CD4-positive, alpha-beta T cell treated with Interleukin-21 for 1 hour (primary cell): ENCODE results near the gene BEST2.

Source experiments
- DNase-seq: peaks from one replicate; pipeline ENCODE4 v3.0.0-alpha.2; 2020

The BEST2 gene

DNA sequence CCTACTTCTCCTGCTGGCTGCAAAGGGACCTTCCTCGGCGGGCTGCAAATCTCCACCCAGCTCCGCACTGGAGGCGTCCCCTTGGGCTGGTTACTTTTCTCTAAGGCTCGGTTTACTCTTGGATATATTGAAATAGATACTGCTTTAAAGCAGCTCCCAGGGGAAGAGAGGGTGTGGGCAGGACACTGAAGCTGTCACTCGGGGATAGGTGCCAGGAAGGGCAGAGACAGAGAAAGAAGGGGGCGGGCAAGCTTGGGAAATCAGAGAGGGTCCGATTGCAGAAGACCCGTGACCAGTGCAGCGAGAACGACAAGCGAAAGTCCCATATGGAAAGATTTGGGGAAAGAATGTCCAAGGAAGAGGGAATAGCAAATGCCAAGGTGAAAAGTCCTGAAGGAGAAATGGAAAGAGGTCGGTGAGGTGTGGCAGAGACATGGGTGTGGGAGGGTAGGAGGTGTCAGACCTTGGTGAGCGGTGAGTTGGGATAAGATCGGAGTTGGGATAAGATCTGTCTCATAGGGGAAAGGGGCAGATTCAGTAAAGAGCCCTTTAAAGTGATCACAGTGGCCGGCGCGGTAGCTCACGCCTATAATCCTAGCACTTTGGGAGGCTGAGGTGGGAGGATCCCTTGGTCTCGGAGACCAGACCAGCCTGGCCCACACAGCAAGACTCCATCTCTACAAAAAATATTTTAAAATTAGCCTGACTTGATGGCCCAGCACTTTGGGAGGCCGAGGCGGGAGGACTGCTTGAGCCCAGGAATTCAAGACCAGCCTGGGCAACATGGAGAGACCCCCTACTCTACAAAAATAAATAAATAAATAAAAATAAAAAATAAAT is 50.9 kb downstream of the BEST2 start:
- DNase-seq: no peak

DNA sequence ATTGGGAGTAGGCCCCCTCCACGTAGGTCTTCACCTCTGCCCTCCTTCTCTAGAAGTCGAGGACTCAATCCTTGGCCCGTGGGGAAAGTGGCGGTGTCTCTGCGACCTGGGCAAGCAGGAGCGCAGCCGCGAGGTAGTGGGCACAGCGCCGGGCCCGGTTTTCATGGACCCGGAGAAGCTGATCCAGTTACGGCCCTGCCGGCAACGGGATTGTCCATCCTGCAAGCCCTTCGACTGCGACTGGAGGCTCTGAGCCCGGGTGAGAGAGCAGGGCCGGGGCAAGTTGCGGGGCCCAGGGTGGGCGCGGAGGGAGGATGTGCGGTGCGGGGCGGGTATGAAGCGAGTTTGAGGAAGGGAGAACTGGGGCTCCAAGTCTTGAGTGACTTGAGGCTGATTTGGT is 52.5 kb downstream of the BEST2 start:
- no peak for DNase-seq

DNA sequence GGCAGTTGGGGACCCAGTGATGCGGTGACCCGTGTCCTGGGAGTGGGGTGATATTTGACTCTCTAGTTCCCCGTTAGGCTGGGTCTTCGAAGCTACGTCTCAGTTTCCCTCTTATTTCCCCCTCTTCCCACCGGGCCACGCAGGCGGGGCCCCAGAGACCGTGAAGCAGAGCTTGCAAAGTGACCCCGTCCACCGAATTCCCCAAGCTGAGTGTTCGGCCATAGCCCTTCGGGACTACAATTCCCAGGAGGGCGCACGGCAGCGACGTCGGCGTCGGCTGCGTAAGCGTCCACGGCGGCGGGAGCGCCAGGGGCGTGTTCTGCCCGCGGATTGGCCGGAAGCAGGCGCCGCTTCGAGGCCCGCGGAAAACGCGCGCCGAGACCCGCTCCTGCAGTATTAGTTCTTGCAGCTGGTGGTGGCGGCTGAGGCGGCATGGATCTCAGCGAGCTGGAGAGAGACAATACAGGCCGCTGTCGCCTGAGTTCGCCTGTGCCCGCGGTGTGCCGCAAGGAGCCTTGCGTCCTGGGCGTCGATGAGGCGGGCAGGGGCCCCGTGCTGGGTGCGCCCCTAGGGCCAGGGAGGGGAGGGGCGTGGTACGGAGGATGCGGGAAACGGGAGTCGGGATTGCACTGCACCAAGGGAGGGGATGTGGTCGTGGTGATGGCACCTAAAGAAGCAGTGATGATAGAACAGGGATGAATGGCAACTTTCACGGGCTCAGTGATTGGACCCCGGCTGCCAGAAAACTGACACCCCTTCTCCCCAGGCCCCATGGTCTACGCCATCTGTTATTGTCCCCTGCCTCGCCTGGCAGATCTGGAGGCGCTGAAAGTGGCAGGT is 54.9 kb downstream of the BEST2 start, which contains the start of gene RNASEH2A:
TSS of gene RNASEH2A (plus strand) at position 343 of the 840 bp plus-strand sequence. CDS start at position 433, 90 bp downstream.
- peak; percentile 88 for DNase-seq
